H9 (cell line): ENCODE measurements around the gene CDH15. TPM values are rescaled to one million over a fixed set of nuclear protein-coding genes. Genes with fewer than 3 reads are reported as not detected.

Experiments used
- DNase-seq: peaks from one replicate; pipeline ENCODE4 v3.0.0-alpha.2; 2017
- H2AFZ ChIP-seq: one replicate; pipeline ENCODE4 v1.6.1; 2013; ENCODE audit warnings: mild to moderate bottlenecking, low read length, control low read depth, moderate library complexity
- H2AK5ac ChIP-seq: 2 replicates; pipeline ENCODE4 v1.6.1; 2013; ENCODE audit warnings: low read length, control low read depth, mixed read lengths; ENCODE audit not compliant: insufficient read length
- H2BK120ac ChIP-seq: one replicate; pipeline ENCODE4 v1.6.1; 2013; ENCODE audit warnings: low read depth, mild to moderate bottlenecking, low read length, control low read depth, inconsistent platforms; ENCODE audit not compliant: poor library complexity, severe bottlenecking
- H2BK12ac ChIP-seq: 2 replicates; pipeline ENCODE4 v1.6.1; 2013; ENCODE audit warnings: low read length, control low read depth, mixed read lengths, low read depth; ENCODE audit not compliant: insufficient read length
- H2BK15ac ChIP-seq: 2 replicates; pipeline ENCODE4 v1.6.1; 2013; ENCODE audit warnings: low read depth, low read length, control low read depth
- H2BK20ac ChIP-seq: one replicate; pipeline ENCODE4 v1.6.1; 2013; ENCODE audit warnings: low read depth, mild to moderate bottlenecking, low read length, control low read depth, inconsistent platforms; ENCODE audit not compliant: poor library complexity, severe bottlenecking
- H2BK5ac ChIP-seq: 2 replicates; pipeline ENCODE4 v1.6.1; 2013; ENCODE audit warnings: low read length, control low read depth, mixed read lengths; ENCODE audit not compliant: insufficient read length
- H3K14ac ChIP-seq: 2 replicates; pipeline ENCODE4 v1.6.1; 2013; ENCODE audit warnings: low read length, control low read depth; ENCODE audit not compliant: insufficient read depth
- H3K18ac ChIP-seq: 2 replicates; pipeline ENCODE4 v1.6.1; 2013; ENCODE audit warnings: low read depth, mild to moderate bottlenecking, mixed read lengths, low read length, control low read depth; ENCODE audit not compliant: insufficient read length
- H3K23ac ChIP-seq: 2 replicates; pipeline ENCODE4 v1.6.1; 2013; ENCODE audit warnings: low read length, control low read depth, mixed read lengths, low read depth; ENCODE audit not compliant: insufficient read length
- H3K23me2 ChIP-seq: 2 replicates; pipeline ENCODE4 v1.6.1; 2013; ENCODE audit warnings: low read depth, mild to moderate bottlenecking, mixed read lengths, low read length, control low read depth; ENCODE audit not compliant: insufficient read length, poor library complexity, severe bottlenecking
- H3K27ac ChIP-seq: 2 replicates; pipeline ENCODE4 v1.5.1; 2013; ENCODE audit warnings: low read length, control low read depth, mixed read lengths, low read depth; ENCODE audit not compliant: insufficient read length
- H3K27me3 ChIP-seq: 2 replicates; pipeline ENCODE4 v1.6.1; 2013; ENCODE audit warnings: low read length, control low read depth, inconsistent platforms; ENCODE audit not compliant: insufficient read depth
- H3K4ac ChIP-seq: 2 replicates; pipeline ENCODE4 v1.6.1; 2013; ENCODE audit warnings: low read depth, mild to moderate bottlenecking, control low read depth, inconsistent platforms, low read length, moderate library complexity
- H3K4me1 ChIP-seq: 2 replicates; pipeline ENCODE4 v1.6.1; 2013; ENCODE audit warnings: low read length, control low read depth, inconsistent platforms; ENCODE audit not compliant: insufficient read depth
- H3K4me2 ChIP-seq: 2 replicates; pipeline ENCODE4 v1.6.1; 2013; ENCODE audit warnings: low read length, control low read depth, mixed read lengths; ENCODE audit not compliant: insufficient read length, insufficient read depth
- H3K56ac ChIP-seq: 2 replicates; pipeline ENCODE4 v1.6.1; 2013; ENCODE audit warnings: low read depth, mild to moderate bottlenecking, mixed read lengths, low read length, control low read depth; ENCODE audit not compliant: insufficient read length
- H3K79me1 ChIP-seq: 2 replicates; pipeline ENCODE4 v1.6.1; 2013; ENCODE audit warnings: low read depth, mild to moderate bottlenecking, moderate library complexity, low read length, control low read depth, inconsistent platforms; ENCODE audit not compliant: insufficient read depth, poor library complexity, severe bottlenecking
- H3K79me2 ChIP-seq: 2 replicates; pipeline ENCODE4 v1.6.1; 2013; ENCODE audit warnings: low read length, control low read depth, inconsistent platforms; ENCODE audit not compliant: insufficient read depth
- H3K9ac ChIP-seq: 2 replicates; pipeline ENCODE4 v1.6.1; 2013; ENCODE audit warnings: low read length, control low read depth, mixed read lengths; ENCODE audit not compliant: insufficient read length; ENCODE audit errors: extremely low read depth
- H3K9me3 ChIP-seq: one replicate; pipeline ENCODE4 v1.6.1; 2013; ENCODE audit warnings: low read depth, low read length, inconsistent platforms; ENCODE audit not compliant: control insufficient read depth
- H3T11ph ChIP-seq: one replicate; pipeline ENCODE4 v1.6.1; 2013; ENCODE audit warnings: mild to moderate bottlenecking, low read length, control low read depth, inconsistent platforms
- H4K20me1 ChIP-seq: one replicate; pipeline ENCODE4 v1.6.1; 2013; ENCODE audit not compliant: control insufficient read depth, insufficient read length, insufficient read depth
- H4K5ac ChIP-seq: 2 replicates; pipeline ENCODE4 v1.6.1; 2013; ENCODE audit warnings: low read depth, mild to moderate bottlenecking, mixed read lengths, low read length, control low read depth; ENCODE audit not compliant: insufficient read length
- H4K8ac ChIP-seq: replicated peaks from 2 replicates; pipeline ENCODE4 v1.6.1; 2013; ENCODE audit warnings: low read length, control low read depth, mixed read lengths, low read depth; ENCODE audit not compliant: insufficient read length
- H4K91ac ChIP-seq: 2 replicates; pipeline ENCODE4 v1.6.1; 2013; ENCODE audit warnings: low read depth, mild to moderate bottlenecking, moderate library complexity, mixed read lengths, low read length, control low read depth; ENCODE audit not compliant: insufficient read length
- H3K27ac Mint-ChIP-seq, 3 experiments: 2 replicates in 2 of 3; 3 replicates in 1 of 3; pipeline ENCODE4 v1.8.0; 2020 to 2021; ENCODE audit warnings: mixed read lengths in 3 of 3, mild to moderate bottlenecking in 1 of 3, moderate library complexity in 1 of 3
- H3K27me3 Mint-ChIP-seq: 2 replicates; pipeline ENCODE4 v1.8.0; 2021; ENCODE audit warnings: low read depth, mild to moderate bottlenecking, moderate library complexity, mixed read lengths
- H3K36me3 Mint-ChIP-seq, 3 experiments: 2 replicates in 2 of 3; 3 replicates in 1 of 3; pipeline ENCODE4 v1.8.0; 2020 to 2021; ENCODE audit warnings: low read depth in 3 of 3, mixed read lengths in 3 of 3; ENCODE audit not compliant: insufficient read depth in 1 of 3
- H3K4me1 Mint-ChIP-seq, 2 experiments: 2 replicates each; pipeline ENCODE4 v1.8.0; 2020; ENCODE audit warnings: mixed read lengths in 2 of 2
- H3K4me3 Mint-ChIP-seq, 2 experiments: 2 replicates in 1 of 2; 3 replicates in 1 of 2; pipeline ENCODE4 v1.8.0; 2020 to 2021; ENCODE audit warnings: mild to moderate bottlenecking in 2 of 2, mixed read lengths in 2 of 2, moderate library complexity in 1 of 2
- H3K9me3 Mint-ChIP-seq, 2 experiments: 2 replicates in 1 of 2; 3 replicates in 1 of 2; pipeline ENCODE4 v1.8.0; 2020; ENCODE audit warnings: mild to moderate bottlenecking in 2 of 2, mixed read lengths in 2 of 2, moderate library complexity in 1 of 2
- WGBS: extraction: QIAGEN DNeasy Blood & Tissue Kit; methylation state at CpG from one replicate; pipeline ENCODE4 v1.1.7; 2013; ENCODE audit warnings: missing lambda C conversion rate, low lambda C conversion rate, mixed read lengths; ENCODE audit not compliant: insufficient read length; ENCODE audit errors: extremely low coverage; 5-methylcytosine and 5-hydroxymethylcytosine counted together
- total RNA-seq: library from RNA; stranded (reverse); gene quantifications from 2 replicates; pipeline ENCODE4 v1.2.1, GENCODE V29; 2021
- TF ChIP-seq, protein P1 (sequence below): fragments of 200-600 bp; sonication (generic); conservative IDR thresholded peaks from 3 replicates; pipeline ENCODE4 v1.8.0; 2021; ENCODE audit warnings: antibody characterized with exemption, mild to moderate bottlenecking

CDH15 gene
- total RNA-seq, 1 experiment from 2014 or later = 0.28 TPM

- H3K27ac Mint-ChIP-seq = no peak overlapping the region
- Histone ChIP-seq H3K27me3 (no peaks in the 10 kb centered on the region), H3K9me3 (no peaks in the 10 kb centered on the region), H4K91ac (no peak overlapping the region), H2BK120ac (no peak overlapping the region), H3K27ac (no peak overlapping the region), H3K4me1 (no peaks in the 10 kb centered on the region), H3T11ph (no peak overlapping the region), H3K23me2 (no peaks in the 10 kb centered on the region), H2BK5ac (no peak overlapping the region), H3K9ac (no peak overlapping the region), H3K79me1 (no peaks in the 10 kb centered on the region), H2BK20ac (no peak overlapping the region), H3K23ac (no peak overlapping the region), H2AFZ (no peak overlapping the region), H3K4me2 (no peak overlapping the region), H3K56ac (no peak overlapping the region), H2BK15ac (no peak overlapping the region), H2AK5ac (no peak overlapping the region), H3K18ac (no peak overlapping the region), H4K5ac (no peak overlapping the region), H3K4ac (no peak overlapping the region), H2BK12ac (no peak overlapping the region), H4K20me1 (no peaks in the 10 kb centered on the region), H3K79me2 (no peaks in the 10 kb centered on the region), H3K14ac (no peak overlapping the region; the same call in 1 of the 2 replicates), H4K8ac (no peak overlapping the region)
- no peaks in the 10 kb centered on the region; a peak in 1 of 5 replicates for H3K9me3 Mint-ChIP-seq
- WGBS = no CpG with 5 or more reads among the region's 26 CpGs
- no peak for DNase-seq
- H3K27me3 Mint-ChIP-seq = peaks cover 17% of the 10 kb centered on the region
- TF ChIP-seq, protein P1, sequence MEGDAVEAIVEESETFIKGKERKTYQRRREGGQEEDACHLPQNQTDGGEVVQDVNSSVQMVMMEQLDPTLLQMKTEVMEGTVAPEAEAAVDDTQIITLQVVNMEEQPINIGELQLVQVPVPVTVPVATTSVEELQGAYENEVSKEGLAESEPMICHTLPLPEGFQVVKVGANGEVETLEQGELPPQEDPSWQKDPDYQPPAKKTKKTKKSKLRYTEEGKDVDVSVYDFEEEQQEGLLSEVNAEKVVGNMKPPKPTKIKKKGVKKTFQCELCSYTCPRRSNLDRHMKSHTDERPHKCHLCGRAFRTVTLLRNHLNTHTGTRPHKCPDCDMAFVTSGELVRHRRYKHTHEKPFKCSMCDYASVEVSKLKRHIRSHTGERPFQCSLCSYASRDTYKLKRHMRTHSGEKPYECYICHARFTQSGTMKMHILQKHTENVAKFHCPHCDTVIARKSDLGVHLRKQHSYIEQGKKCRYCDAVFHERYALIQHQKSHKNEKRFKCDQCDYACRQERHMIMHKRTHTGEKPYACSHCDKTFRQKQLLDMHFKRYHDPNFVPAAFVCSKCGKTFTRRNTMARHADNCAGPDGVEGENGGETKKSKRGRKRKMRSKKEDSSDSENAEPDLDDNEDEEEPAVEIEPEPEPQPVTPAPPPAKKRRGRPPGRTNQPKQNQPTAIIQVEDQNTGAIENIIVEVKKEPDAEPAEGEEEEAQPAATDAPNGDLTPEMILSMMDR = no peak
- H3K4me3 Mint-ChIP-seq = no peak overlapping the region
- no peaks in the 10 kb centered on the region for H3K36me3 Mint-ChIP-seq
- no peaks in the 10 kb centered on the region for H3K4me1 Mint-ChIP-seq
These were observed 12.6 kb downstream of the CDH15 start for GRCh38 chr16:89183975-89184676.
